SK-N-SH treated with all-trans-retinoic acid at 6 μM for 48 hours (cell line): ENCODE results near the gene ARAP2.

Experiments used
- ATAC-seq: fragments of 200-7000 bp; cut with Tn5 transposase; 3 replicates; pipeline ENCODE4 v1.9.1; 2020; ENCODE audit warnings: mild to moderate bottlenecking, moderate library complexity
- ARNTL ChIP-seq: fragments of 450-650 bp; formaldehyde crosslinking; IDR thresholded peaks from 2 replicates; pipeline ENCODE4 v1.5.0; 2020; ENCODE audit warnings: low read depth, mild to moderate bottlenecking, moderate library complexity, borderline replicate concordance
- BACH2 ChIP-seq: fragments of 250-450 bp; sonication (Bioruptor Pico); IDR thresholded peaks from 2 replicates; pipeline ENCODE4 v1.9.0; 2021; ENCODE audit warnings: mild to moderate bottlenecking, borderline replicate concordance
- CSDC2 ChIP-seq: fragments of 250-450 bp; sonication (Bioruptor Pico); IDR thresholded peaks from 2 replicates; pipeline ENCODE4 v1.5.0; 2020; ENCODE audit warnings: mild to moderate bottlenecking, moderate library complexity
- ESRRG ChIP-seq: fragments of 250-450 bp; sonication (Bioruptor Pico); IDR thresholded peaks from 2 replicates; pipeline ENCODE4 v1.6.1; 2021; ENCODE audit warnings: mild to moderate bottlenecking
- GLIS3 ChIP-seq: fragments of 250-450 bp; sonication (Bioruptor Pico); IDR thresholded peaks from 2 replicates; pipeline ENCODE4 v1.5.0; 2020; ENCODE audit warnings: mild to moderate bottlenecking, moderate library complexity
- ISL1 ChIP-seq: fragments of 250-450 bp; sonication (Bioruptor Pico); IDR thresholded peaks from 2 replicates; pipeline ENCODE4 v2.1.2; 2022; ENCODE audit warnings: mild to moderate bottlenecking, moderate library complexity
- OSR1 ChIP-seq: fragments of 250-450 bp; sonication (Bioruptor Pico); IDR thresholded peaks from 2 replicates; pipeline ENCODE4 v1.8.0; 2022; ENCODE audit warnings: moderate library complexity, mild to moderate bottlenecking, inconsistent platforms
- PATZ1 ChIP-seq: fragments of 250-450 bp; sonication (Bioruptor Pico); IDR thresholded peaks from 2 replicates; pipeline ENCODE4 v1.8.0; 2020; ENCODE audit warnings: mild to moderate bottlenecking, moderate library complexity, borderline replicate concordance
- PPARA ChIP-seq: fragments of 250-450 bp; sonication (Bioruptor Pico); IDR thresholded peaks from 2 replicates; pipeline ENCODE4 v1.5.0; 2020; ENCODE audit warnings: mild to moderate bottlenecking, borderline replicate concordance
- RARB ChIP-seq: fragments of 250-450 bp; sonication (Bioruptor Pico); IDR thresholded peaks from 2 replicates; pipeline ENCODE4 v1.8.0; 2021; ENCODE audit warnings: mild to moderate bottlenecking, moderate library complexity
- SNAI2 ChIP-seq: fragments of 250-450 bp; sonication (Bioruptor Pico); IDR thresholded peaks from 2 replicates; pipeline ENCODE4 v1.5.0; 2020; ENCODE audit warnings: mild to moderate bottlenecking, moderate library complexity
- TCF4 ChIP-seq: fragments of 250-450 bp; sonication (Bioruptor Pico); IDR thresholded peaks from 2 replicates; pipeline ENCODE4 v1.8.0; 2021; ENCODE audit warnings: mild to moderate bottlenecking, moderate library complexity, borderline replicate concordance
- TOX ChIP-seq: fragments of 250-450 bp; sonication (Bioruptor Pico); IDR thresholded peaks from 2 replicates; pipeline ENCODE4 v1.8.0; 2021; ENCODE audit warnings: mild to moderate bottlenecking, moderate library complexity, borderline replicate concordance
- ZC3H10 ChIP-seq: fragments of 250-450 bp; sonication (Bioruptor Pico); IDR thresholded peaks from 2 replicates; pipeline ENCODE4 v1.5.1; 2021; ENCODE audit warnings: mild to moderate bottlenecking, moderate library complexity
- ZFP3 ChIP-seq: fragments of 250-450 bp; sonication (Bioruptor Pico); IDR thresholded peaks from 2 replicates; pipeline ENCODE4 v1.5.0; 2020; ENCODE audit warnings: mild to moderate bottlenecking, moderate library complexity
- ZFP30 ChIP-seq: fragments of 450-650 bp; formaldehyde crosslinking; IDR thresholded peaks from 2 replicates; pipeline ENCODE4 v1.5.0; 2022; ENCODE audit warnings: mild to moderate bottlenecking, moderate library complexity
- ZNF565 ChIP-seq: fragments of 450-650 bp; formaldehyde crosslinking; conservative IDR thresholded peaks from 2 replicates; pipeline ENCODE4 v1.5.0; 2020; ENCODE audit warnings: low read depth, mild to moderate bottlenecking, moderate library complexity
- ZNF70 ChIP-seq: fragments of 450-650 bp; formaldehyde crosslinking; IDR thresholded peaks from 2 replicates; pipeline ENCODE4 v1.5.0; 2020; ENCODE audit warnings: mild to moderate bottlenecking, moderate library complexity
- ZNF8 ChIP-seq: fragments of 450-650 bp; formaldehyde crosslinking; IDR thresholded peaks from 2 replicates; pipeline ENCODE4 v1.5.0; 2020; ENCODE audit warnings: mild to moderate bottlenecking, moderate library complexity
- TF ChIP-seq, protein P1 (sequence below): fragments of 250-450 bp; sonication (Bioruptor Pico); IDR thresholded peaks from 2 replicates; pipeline ENCODE4 v1.5.1; 2020; ENCODE audit warnings: low read depth, mild to moderate bottlenecking, moderate library complexity
- TF ChIP-seq, protein P2 (sequence below): fragments of 250-450 bp; sonication (Bioruptor Pico); IDR thresholded peaks from 2 replicates; pipeline ENCODE4 v1.5.1; 2021; ENCODE audit warnings: mild to moderate bottlenecking, moderate library complexity
- TF ChIP-seq, protein P3 (sequence below): fragments of 250-450 bp; sonication (Bioruptor Pico); IDR thresholded peaks from 2 replicates; pipeline ENCODE4 v1.8.0; 2021; ENCODE audit warnings: low read depth, mild to moderate bottlenecking, moderate library complexity, borderline replicate concordance
- TF ChIP-seq, protein P4 (sequence below): fragments of 250-450 bp; sonication (Bioruptor Pico); IDR thresholded peaks from 2 replicates; pipeline ENCODE4 v1.5.0; 2020; ENCODE audit warnings: mild to moderate bottlenecking, moderate library complexity

ARAP2 gene

GRCh38 chr4:36277533-36277932 is 33.2 kb upstream of the ARAP2 start (continued):
- TF ChIP-seq, protein P1, sequence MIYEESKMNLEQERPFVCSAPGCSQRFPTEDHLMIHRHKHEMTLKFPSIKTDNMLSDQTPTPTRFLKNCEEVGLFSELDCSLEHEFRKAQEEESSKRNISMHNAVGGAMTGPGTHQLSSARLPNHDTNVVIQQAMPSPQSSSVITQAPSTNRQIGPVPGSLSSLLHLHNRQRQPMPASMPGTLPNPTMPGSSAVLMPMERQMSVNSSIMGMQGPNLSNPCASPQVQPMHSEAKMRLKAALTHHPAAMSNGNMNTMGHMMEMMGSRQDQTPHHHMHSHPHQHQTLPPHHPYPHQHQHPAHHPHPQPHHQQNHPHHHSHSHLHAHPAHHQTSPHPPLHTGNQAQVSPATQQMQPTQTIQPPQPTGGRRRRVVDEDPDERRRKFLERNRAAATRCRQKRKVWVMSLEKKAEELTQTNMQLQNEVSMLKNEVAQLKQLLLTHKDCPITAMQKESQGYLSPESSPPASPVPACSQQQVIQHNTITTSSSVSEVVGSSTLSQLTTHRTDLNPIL (CRISPR knock-in tag): no peak
- TF ChIP-seq BACH2 (no peak), PPARA (no peak)

- TF ChIP-seq, protein P2, sequence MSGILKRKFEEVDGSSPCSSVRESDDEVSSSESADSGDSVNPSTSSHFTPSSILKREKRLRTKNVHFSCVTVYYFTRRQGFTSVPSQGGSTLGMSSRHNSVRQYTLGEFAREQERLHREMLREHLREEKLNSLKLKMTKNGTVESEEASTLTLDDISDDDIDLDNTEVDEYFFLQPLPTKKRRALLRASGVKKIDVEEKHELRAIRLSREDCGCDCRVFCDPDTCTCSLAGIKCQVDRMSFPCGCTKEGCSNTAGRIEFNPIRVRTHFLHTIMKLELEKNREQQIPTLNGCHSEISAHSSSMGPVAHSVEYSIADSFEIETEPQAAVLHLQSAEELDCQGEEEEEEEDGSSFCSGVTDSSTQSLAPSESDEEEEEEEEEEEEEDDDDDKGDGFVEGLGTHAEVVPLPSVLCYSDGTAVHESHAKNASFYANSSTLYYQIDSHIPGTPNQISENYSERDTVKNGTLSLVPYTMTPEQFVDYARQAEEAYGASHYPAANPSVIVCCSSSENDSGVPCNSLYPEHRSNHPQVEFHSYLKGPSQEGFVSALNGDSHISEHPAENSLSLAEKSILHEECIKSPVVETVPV: no peak
- TF ChIP-seq BACH2 (no peak), RARB (no peak), ISL1 (no peak), PATZ1 (CRISPR knock-in tag) (no peak), ZNF8 (no peak), ZFP30 (CRISPR knock-in tag) (no peak), TCF4 (CRISPR knock-in tag) (no peak), ZNF70 (CRISPR knock-in tag) (no peak), ZFP3 (no peak), PPARA (no peak), TOX (CRISPR knock-in tag) (no peak), SNAI2 (CRISPR knock-in tag) (no peak), GLIS3 (CRISPR knock-in tag) (no peak)
- TF ChIP-seq, protein P1 (CRISPR knock-in tag): no peak
- TF ChIP-seq, protein P3, sequence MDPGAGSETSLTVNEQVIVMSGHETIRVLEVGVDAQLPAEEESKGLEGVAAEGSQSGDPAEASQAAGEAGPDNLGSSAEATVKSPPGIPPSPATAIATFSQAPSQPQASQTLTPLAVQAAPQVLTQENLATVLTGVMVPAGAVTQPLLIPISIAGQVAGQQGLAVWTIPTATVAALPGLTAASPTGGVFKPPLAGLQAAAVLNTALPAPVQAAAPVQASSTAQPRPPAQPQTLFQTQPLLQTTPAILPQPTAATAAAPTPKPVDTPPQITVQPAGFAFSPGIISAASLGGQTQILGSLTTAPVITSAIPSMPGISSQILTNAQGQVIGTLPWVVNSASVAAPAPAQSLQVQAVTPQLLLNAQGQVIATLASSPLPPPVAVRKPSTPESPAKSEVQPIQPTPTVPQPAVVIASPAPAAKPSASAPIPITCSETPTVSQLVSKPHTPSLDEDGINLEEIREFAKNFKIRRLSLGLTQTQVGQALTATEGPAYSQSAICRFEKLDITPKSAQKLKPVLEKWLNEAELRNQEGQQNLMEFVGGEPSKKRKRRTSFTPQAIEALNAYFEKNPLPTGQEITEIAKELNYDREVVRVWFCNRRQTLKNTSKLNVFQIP (CRISPR knock-in tag): no peak
- TF ChIP-seq, protein P4, sequence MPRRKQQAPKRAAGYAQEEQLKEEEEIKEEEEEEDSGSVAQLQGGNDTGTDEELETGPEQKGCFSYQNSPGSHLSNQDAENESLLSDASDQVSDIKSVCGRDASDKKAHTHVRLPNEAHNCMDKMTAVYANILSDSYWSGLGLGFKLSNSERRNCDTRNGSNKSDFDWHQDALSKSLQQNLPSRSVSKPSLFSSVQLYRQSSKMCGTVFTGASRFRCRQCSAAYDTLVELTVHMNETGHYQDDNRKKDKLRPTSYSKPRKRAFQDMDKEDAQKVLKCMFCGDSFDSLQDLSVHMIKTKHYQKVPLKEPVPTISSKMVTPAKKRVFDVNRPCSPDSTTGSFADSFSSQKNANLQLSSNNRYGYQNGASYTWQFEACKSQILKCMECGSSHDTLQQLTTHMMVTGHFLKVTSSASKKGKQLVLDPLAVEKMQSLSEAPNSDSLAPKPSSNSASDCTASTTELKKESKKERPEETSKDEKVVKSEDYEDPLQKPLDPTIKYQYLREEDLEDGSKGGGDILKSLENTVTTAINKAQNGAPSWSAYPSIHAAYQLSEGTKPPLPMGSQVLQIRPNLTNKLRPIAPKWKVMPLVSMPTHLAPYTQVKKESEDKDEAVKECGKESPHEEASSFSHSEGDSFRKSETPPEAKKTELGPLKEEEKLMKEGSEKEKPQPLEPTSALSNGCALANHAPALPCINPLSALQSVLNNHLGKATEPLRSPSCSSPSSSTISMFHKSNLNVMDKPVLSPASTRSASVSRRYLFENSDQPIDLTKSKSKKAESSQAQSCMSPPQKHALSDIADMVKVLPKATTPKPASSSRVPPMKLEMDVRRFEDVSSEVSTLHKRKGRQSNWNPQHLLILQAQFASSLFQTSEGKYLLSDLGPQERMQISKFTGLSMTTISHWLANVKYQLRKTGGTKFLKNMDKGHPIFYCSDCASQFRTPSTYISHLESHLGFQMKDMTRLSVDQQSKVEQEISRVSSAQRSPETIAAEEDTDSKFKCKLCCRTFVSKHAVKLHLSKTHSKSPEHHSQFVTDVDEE (CRISPR knock-in tag): no peak
- no peak for ATAC-seq
Observed at GRCh38 chr4:36274158-36274557, 29.8 kb upstream of the ARAP2 start.

DNA sequence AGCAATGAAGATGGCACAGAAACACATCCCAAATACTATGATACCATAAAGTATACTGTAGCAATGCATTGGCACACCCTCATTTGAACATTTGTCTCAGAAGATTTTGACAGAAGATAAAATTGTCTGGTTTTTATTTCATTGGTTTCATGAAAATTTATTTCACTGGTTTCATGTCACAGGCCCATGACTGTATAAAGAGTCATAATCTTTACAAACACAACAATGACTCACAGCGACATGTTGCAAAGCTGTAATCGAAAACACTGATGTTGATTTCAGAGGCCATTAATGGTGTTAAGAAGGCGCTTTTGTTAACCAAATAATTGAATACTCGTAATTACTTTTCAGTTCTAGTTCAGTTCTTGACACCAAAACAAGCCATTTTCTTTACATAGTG is 29.0 kb upstream of the ARAP2 start:
- no peak for ATAC-seq
- TF ChIP-seq OSR1 (CRISPR knock-in tag): no peak
- no peak for TF ChIP-seq PATZ1 (CRISPR knock-in tag)
- TF ChIP-seq ESRRG: no peak
- TF ChIP-seq, protein P2: no peak
- no peak for TF ChIP-seq ZFP30 (CRISPR knock-in tag)
- TF ChIP-seq ARNTL: no peak
- no peak for TF ChIP-seq ZNF8
- TF ChIP-seq ZC3H10: no peak
- TF ChIP-seq ISL1: no peak
- TF ChIP-seq ZNF565 (CRISPR knock-in tag): no peak
- no peak for TF ChIP-seq CSDC2 (CRISPR knock-in tag)
- TF ChIP-seq RARB: no peak
- TF ChIP-seq, protein P1 (CRISPR knock-in tag): no peak
